Measurements from ENCODE around the gene LUZP1. TPM values are rescaled to one million over a fixed set of nuclear protein-coding genes. Genes with fewer than 3 reads are reported as not detected.
A peak's percentile ranks its signal among the peaks of the same experiment; 100 is the strongest.

The LUZP1 gene
- total and polyA plus RNA-seq, 10 of the 15 experiments (the other 5 are each of a cell fraction or from before 2014, with no cell fraction given): 11.3 to 28.2 (median 17.3) TPM

DNA sequence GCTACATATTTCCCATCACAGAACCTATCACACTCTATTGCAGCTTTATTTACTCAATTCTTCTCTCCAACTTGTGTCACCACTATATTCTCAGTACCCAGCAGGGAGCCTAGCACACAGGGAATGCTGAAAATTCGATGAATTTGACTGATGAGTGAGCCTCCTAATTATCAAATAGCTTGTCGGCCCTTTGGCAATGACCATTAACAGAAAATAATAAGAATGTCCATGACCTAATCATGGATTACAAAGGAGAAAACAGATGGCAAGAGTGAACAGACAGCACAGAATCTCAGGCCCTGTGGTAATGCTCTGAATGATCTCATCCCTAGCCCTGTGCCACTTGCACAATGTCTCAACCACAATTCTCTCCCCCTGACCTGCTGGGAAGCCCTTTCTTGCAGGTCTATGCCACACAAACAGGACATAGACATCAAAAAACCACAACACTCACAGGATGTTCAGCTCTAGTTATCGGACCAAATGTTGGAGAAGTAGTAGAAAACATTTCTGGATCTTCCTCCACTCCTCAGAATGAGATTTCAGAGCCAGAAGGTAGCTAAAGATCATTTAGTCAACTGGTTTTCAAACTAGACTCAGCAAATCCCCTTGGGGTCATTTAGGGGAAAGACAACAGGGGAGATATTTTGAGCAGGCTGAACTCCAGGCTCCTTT, 68.4 kb downstream of the LUZP1 start (continued):
- peak; percentile 61 for TF ChIP-seq MEF2B (IDR thresholded peaks at IDR 0.05; ENCODE audit: partially characterized antibody, poor library complexity, severe bottlenecking)
- no peak for TF ChIP-seq CREB1 (IDR thresholded peaks at IDR 0.05; ENCODE audit: low read depth)
- peak; percentile 53; the same call in 1 of the 2 replicates for TF ChIP-seq CBFB (IDR thresholded peaks at IDR 0.05; ENCODE audit: low read depth)
- TF ChIP-seq ZNF384 (IDR thresholded peaks at IDR 0.05; ENCODE audit: borderline replicate concordance, low read depth, low read length): no peak
- TF ChIP-seq LARP7 (IDR thresholded peaks at IDR 0.05): no peak
- TF ChIP-seq PBX3 (IDR thresholded peaks at IDR 0.05; ENCODE audit: insufficient replicate concordance, low read depth, low read length): no peak
- peak; percentile 25 to 37; a peak in 1 of 4 replicates for TF ChIP-seq IKZF2 (IDR thresholded peaks at IDR 0.05)
- no peak for TF ChIP-seq RBBP5 (conservative IDR thresholded peaks at IDR 0.05)
- no peak for TF ChIP-seq TCF3 (IDR thresholded peaks at IDR 0.05; ENCODE audit: borderline replicate concordance, insufficient read depth, low read depth, low read length)
- no peak for TF ChIP-seq ZBTB40 (IDR thresholded peaks at IDR 0.05; ENCODE audit: borderline replicate concordance)
- TF ChIP-seq RCOR1 (conservative IDR thresholded peaks at IDR 0.05; ENCODE audit: low read depth, low read length): no peak
- TF ChIP-seq, protein P1, sequence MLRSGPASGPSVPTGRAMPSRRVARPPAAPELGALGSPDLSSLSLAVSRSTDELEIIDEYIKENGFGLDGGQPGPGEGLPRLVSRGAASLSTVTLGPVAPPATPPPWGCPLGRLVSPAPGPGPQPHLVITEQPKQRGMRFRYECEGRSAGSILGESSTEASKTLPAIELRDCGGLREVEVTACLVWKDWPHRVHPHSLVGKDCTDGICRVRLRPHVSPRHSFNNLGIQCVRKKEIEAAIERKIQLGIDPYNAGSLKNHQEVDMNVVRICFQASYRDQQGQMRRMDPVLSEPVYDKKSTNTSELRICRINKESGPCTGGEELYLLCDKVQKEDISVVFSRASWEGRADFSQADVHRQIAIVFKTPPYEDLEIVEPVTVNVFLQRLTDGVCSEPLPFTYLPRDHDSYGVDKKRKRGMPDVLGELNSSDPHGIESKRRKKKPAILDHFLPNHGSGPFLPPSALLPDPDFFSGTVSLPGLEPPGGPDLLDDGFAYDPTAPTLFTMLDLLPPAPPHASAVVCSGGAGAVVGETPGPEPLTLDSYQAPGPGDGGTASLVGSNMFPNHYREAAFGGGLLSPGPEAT (IDR thresholded peaks at IDR 0.05; ENCODE audit: low read depth): no peak
- TF ChIP-seq JUNB (IDR thresholded peaks at IDR 0.05): 0 out of 2 replicates have a peak, but pooled peaks have one; percentile 8
- no peak for TF ChIP-seq CEBPB (IDR thresholded peaks at IDR 0.05; ENCODE audit: borderline replicate concordance in 1 of 2, low read depth in 2 of 2, low read length in 2 of 2)
- TF ChIP-seq ZBED1 (IDR thresholded peaks at IDR 0.05; ENCODE audit: borderline replicate concordance): no peak
- TF ChIP-seq IKZF1 (conservative IDR thresholded peaks at IDR 0.05): 0 out of 2 replicates have a peak, but pooled peaks have one; percentile 16
- no peak for TF ChIP-seq CHD2 (IDR thresholded peaks at IDR 0.05; ENCODE audit: borderline replicate concordance, low read depth, low read length)
- no peak for TF ChIP-seq BACH1 (IDR thresholded peaks at IDR 0.05; ENCODE audit: borderline replicate concordance)
- no peak for TF ChIP-seq TARDBP (IDR thresholded peaks at IDR 0.05; ENCODE audit: borderline replicate concordance)
- TF ChIP-seq NRF1 (conservative IDR thresholded peaks at IDR 0.05; ENCODE audit: low read depth, low read length): no peak
- TF ChIP-seq, protein P2, sequence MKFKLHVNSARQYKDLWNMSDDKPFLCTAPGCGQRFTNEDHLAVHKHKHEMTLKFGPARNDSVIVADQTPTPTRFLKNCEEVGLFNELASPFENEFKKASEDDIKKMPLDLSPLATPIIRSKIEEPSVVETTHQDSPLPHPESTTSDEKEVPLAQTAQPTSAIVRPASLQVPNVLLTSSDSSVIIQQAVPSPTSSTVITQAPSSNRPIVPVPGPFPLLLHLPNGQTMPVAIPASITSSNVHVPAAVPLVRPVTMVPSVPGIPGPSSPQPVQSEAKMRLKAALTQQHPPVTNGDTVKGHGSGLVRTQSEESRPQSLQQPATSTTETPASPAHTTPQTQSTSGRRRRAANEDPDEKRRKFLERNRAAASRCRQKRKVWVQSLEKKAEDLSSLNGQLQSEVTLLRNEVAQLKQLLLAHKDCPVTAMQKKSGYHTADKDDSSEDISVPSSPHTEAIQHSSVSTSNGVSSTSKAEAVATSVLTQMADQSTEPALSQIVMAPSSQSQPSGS (IDR thresholded peaks at IDR 0.05; ENCODE audit: low read length): no peak; the same call in 1 of the 2 replicates
- no peak for TF ChIP-seq CREM (IDR thresholded peaks at IDR 0.05; ENCODE audit: low read depth)
- peak; percentile 57; the same call in 1 of the 2 replicates for TF ChIP-seq EED (IDR thresholded peaks at IDR 0.05; ENCODE audit: low read depth)

Data from GM12878 (cell line).